Measurements from ENCODE around the gene PPP1R2C. TPM values are rescaled to one million over a fixed set of nuclear protein-coding genes. Genes with fewer than 3 reads are reported as not detected.

The PPP1R2C gene
- not detected in 2 replicates for total RNA-seq

GRCh38 chrX:42778096-42778495, at the start of gene PPP1R2C:
TSS of gene PPP1R2C (minus strand) at chrX:42778163. CDS start at chrX:42778079, 84 bp downstream.

Data from placental pericyte (primary cell).